Liver (tissue), 3 donors: Measurements from ENCODE around the gene C6orf120.

Experiments
- CTCF ChIP-seq: fragments of 150-350 bp; IDR thresholded peaks from 2 replicates; pipeline ENCODE4 v1.5.1; 2017; ENCODE audit warnings: improper control_type of control experiment, low read depth, low read length; ENCODE audit not compliant: missing input control
- FOXA1 ChIP-seq: IDR thresholded peaks from 2 replicates; pipeline ENCODE4 v1.6.1; 2016; ENCODE audit warnings: antibody characterized with exemption
- RAD21 ChIP-seq, 2 donors: IDR thresholded peaks; 2 replicates each; pipeline ENCODE4 v1.6.1; 2016; ENCODE audit warnings: antibody characterized with exemption in 2 of 2, mild to moderate bottlenecking in 2 of 2
- REST ChIP-seq: IDR thresholded peaks from 2 replicates; pipeline ENCODE4 v1.6.1; 2016; ENCODE audit warnings: antibody characterized with exemption, mild to moderate bottlenecking
- TAF1 ChIP-seq: conservative IDR thresholded peaks from 2 replicates; pipeline ENCODE4 v1.6.1; 2016; ENCODE audit warnings: antibody characterized with exemption, mild to moderate bottlenecking
- donor health status: healthy.
- donor health status: healthy.

- TF ChIP-seq CTCF (no peak), REST (no peak), TAF1 (no peak), FOXA1 (no peak), RAD21 (IDR thresholded peaks at IDR 0.05) (no peak)
Observed at GRCh38 chr6:169738204-169738975, 36.5 kb downstream of the C6orf120 start.
